Measurements from ENCODE around the gene PLCB1.

The PLCB1 gene

DNA sequence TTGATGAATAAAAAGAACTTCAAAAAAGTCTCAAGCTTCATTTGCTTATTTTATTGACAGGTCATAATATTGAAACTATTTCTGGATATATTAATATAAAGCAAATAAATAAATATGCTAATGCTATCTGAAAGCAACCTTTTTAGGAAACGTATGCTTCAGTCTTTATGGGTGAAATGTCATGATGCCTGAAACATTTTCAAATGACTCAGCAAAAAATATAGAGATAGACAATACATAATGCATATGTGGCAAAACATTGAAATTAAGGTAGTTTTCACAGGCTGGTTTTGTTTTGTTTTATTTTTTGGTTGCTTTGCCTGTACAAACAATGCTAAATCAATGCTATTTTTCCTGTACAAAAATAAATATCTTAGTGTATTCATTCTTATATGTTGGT, 742.4 kb downstream of the PLCB1 start:
- DNase-seq (ENCODE audit: low spot score), result no peak
- TF ChIP-seq, protein P1, sequence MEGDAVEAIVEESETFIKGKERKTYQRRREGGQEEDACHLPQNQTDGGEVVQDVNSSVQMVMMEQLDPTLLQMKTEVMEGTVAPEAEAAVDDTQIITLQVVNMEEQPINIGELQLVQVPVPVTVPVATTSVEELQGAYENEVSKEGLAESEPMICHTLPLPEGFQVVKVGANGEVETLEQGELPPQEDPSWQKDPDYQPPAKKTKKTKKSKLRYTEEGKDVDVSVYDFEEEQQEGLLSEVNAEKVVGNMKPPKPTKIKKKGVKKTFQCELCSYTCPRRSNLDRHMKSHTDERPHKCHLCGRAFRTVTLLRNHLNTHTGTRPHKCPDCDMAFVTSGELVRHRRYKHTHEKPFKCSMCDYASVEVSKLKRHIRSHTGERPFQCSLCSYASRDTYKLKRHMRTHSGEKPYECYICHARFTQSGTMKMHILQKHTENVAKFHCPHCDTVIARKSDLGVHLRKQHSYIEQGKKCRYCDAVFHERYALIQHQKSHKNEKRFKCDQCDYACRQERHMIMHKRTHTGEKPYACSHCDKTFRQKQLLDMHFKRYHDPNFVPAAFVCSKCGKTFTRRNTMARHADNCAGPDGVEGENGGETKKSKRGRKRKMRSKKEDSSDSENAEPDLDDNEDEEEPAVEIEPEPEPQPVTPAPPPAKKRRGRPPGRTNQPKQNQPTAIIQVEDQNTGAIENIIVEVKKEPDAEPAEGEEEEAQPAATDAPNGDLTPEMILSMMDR (IDR thresholded peaks at IDR 0.05; ENCODE audit: extremely low read depth, missing control alignments), result no peak

DNA sequence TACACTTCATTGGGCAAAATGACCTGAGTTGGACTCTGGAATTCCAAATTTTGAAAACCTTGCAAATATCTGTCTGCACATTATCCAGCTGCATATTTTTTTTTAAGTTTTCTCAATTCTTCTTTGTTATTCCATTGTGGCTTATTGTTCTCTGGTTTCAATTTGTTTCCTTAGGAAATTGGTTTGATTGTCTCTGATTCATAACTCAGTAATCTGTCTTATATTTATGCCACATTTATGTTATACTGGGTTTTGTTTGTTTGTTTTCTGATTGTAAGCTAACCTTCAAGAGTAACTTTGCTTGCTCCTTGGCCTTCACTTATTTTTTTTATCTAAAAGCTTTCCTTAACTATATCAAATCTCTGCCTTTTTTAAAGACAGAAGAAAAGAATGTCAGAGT, 743.5 kb downstream of the PLCB1 start:
- no peak for DNase-seq (ENCODE audit: low spot score)
- TF ChIP-seq, protein P1 (IDR thresholded peaks at IDR 0.05; ENCODE audit: extremely low read depth, missing control alignments), result no peak

DNA sequence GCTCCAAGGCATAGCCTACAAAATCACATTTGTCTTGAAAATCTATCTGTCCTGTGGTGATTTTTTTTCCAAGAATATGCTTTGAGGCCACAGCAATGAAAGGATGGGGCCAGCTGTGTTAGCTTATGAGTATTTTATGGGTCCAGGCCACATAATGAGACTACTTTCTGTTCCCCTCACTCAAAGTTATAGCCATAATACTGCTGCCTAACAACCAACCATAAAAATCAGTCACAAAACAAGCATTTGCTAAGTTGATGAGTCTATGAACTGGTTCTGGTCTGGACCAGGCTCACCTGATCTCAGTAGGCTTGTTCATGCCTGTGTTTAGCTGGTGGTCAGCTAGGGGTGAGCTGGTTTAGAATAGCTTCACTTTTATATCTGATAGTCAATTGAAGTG, 744.3 kb downstream of the PLCB1 start:
- DNase-seq (ENCODE audit: low spot score), result no peak
- TF ChIP-seq, protein P1 (IDR thresholded peaks at IDR 0.05; ENCODE audit: extremely low read depth, missing control alignments), result no peak

DNA sequence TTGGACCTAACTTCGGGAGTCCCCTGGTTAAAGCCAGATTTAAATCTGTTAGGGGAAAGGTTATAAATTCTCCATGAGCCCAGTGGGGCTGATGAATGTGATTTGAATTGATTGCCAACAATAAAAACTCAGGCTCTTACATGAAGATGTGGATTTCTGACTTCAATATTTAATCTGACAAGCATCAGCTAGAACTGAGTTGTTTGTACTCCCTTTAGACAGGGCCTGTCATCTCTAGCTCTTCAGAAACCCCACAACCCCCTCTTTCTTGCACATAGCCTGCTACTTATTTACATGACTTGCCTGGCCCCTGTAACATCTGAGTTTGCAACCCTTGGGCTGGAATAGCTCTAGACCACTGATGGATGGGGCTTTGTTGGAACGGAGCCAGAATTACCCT, 745.2 kb downstream of the PLCB1 start:
- TF ChIP-seq, protein P1 (IDR thresholded peaks at IDR 0.05; ENCODE audit: extremely low read depth, missing control alignments), result no peak
- no peak for DNase-seq (ENCODE audit: low spot score)

DNA sequence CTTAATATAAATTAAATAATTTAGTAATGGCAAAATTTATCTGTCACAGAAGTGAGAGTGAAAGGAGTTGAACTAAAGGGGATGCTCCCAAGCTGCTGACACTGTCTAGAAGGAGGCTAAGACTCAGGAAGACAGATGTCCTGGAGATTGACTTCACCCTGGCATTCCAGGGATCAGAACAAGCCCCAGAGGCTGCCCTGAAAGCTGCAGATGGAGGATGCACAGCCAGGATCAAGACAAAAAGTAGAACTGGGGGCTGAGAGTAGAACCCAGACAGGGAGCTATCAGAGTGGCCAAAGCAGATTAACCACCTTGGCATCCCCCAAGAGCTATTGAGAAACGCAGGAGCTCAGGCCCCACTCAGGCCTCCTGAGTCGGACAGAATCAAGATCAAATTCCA, 747.6 kb downstream of the PLCB1 start:
- DNase-seq (ENCODE audit: low spot score), result no peak
- TF ChIP-seq, protein P1 (IDR thresholded peaks at IDR 0.05; ENCODE audit: extremely low read depth, missing control alignments), result no peak

DNA sequence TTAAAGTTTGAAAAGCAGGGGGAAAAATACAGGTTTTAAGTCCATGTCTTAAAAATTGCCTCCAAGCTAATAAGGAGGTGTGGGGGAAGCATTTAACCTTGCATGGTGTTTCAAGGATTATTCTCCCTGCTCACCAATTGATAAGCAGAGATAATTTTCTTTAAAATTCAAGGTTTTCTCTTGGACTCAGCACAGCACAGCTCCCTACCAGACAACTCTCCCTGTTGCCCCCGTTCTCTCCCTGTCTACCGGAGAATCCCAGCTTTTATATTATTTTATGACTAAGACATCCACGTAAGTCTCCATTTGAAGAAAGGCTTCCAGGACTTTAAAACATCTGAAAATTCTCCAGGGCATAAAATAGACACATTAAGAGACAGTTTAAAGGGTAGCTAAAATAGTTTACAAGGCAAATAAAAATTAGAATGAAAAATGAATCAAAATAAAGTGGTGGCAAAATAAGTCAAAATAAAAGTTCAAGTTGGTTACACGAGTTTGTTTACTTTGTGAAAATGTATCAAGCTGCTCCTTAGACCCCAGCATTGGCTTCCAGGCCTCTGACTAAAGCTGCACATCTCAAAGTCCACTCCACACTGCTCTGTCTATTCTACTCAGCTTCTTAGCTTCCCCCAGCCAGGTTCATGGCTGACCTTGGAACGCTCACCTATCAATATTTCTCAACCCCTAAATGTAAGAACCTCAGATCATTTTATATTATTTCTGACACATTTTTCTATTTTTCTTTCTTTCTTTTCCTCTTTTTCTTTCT, 748.2 kb downstream of the PLCB1 start:
- TF ChIP-seq, protein P1 (IDR thresholded peaks at IDR 0.05; ENCODE audit: extremely low read depth, missing control alignments), result no peak
- no peak for DNase-seq (ENCODE audit: low spot score)

DNA sequence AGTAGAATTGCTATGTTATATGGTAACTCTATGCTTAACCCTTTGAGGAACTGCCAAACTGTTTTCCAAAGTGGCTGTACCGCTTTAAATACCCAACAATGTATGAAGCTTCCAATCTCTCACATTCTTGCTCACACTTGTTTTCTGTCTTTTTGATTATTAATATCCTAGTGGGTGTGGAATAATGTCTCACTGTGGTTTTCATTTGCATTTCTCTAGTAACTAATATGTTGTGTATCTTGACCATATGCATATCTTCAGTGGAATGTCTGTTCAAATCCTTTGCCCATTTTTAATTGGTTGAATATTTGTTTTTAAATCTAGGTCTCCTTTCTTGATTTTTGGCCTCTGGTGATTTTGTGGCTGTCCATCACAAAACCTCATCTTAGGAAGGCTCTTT, 759.0 kb downstream of the PLCB1 start:
- no peak for DNase-seq (ENCODE audit: low spot score)
- TF ChIP-seq, protein P1 (IDR thresholded peaks at IDR 0.05; ENCODE audit: extremely low read depth, missing control alignments), result no peak

Data from GM20000 (cell line).